B cell (primary cell): ENCODE data around the gene GRK5. TPM values are rescaled to one million over a fixed set of nuclear protein-coding genes. Genes with fewer than 3 reads are reported as not detected.
A peak's percentile ranks its signal among the peaks of the same experiment; 100 is the strongest.

Experiments used
- ATAC-seq: fragments of 200-7000 bp; cut with Tn5 transposase; one replicate; pipeline ENCODE4 v1.10.0; 2021; ENCODE audit warnings: low read depth, mild to moderate bottlenecking, moderate number of reproducible peaks, moderate library complexity
- CTCF ChIA-PET: fragments of 350-600 bp; sonication (Branson Sonifier 250); formaldehyde crosslinking; loops from one replicate; lab custom pipeline; 2021; ENCODE audit warnings: antibody characterized with exemption, inconsistent platforms; lab: Charles Lee
- POLR2A ChIA-PET: fragments of 350-600 bp; sonication (Branson Sonifier 250); formaldehyde crosslinking; loops from one replicate; lab custom pipeline; 2021; ENCODE audit warnings: antibody characterized with exemption; lab: Charles Lee
- DNase-seq: peaks from one replicate; pipeline ENCODE4 v3.0.0; 2013
- H2AFZ ChIP-seq: 2 replicates; pipeline ENCODE4 v1.6.1; 2012; ENCODE audit warnings: mild to moderate bottlenecking, low read depth, low read length; ENCODE audit not compliant: insufficient read depth, poor library complexity, severe bottlenecking
- H3K27ac ChIP-seq, 2 donors: 1 replicate in 1 of 2; 2 replicates in 1 of 2; pipeline ENCODE4 v1.5.1; 2012 to 2013; ENCODE audit warnings: low read length in 2 of 2, mild to moderate bottlenecking in 2 of 2, moderate library complexity in 1 of 2
- H3K27me3 ChIP-seq, 4 experiments: fragments of 200-600 bp in 1 of 4; sonication (generic) in 1 of 4; replicated peaks in 1 of 4; 1 replicate in 2 of 4; 2 replicates in 2 of 4; pipeline versions ENCODE4 v1.6.1 to v1.7.0; 2013 to 2016; ENCODE audit warnings: low read length in 3 of 4, mild to moderate bottlenecking in 2 of 4, mixed read lengths in 1 of 4, moderate library complexity in 1 of 4; ENCODE audit not compliant: insufficient read depth in 4 of 4, control insufficient read depth in 3 of 4; ENCODE audit errors: control extremely low read depth in 1 of 4
- H3K36me3 ChIP-seq, 2 experiments: replicated peaks in 1 of 2; 1 replicate in 1 of 2; 2 replicates in 1 of 2; pipeline versions ENCODE4 v1.6.1 to v1.7.1; 2013; ENCODE audit warnings: low read length in 1 of 2; ENCODE audit not compliant: insufficient read depth in 2 of 2, control insufficient read depth in 1 of 2; ENCODE audit errors: control extremely low read depth in 1 of 2, extremely low read depth in 1 of 2
- H3K4me1 ChIP-seq, 2 donors: fragments of 200-600 bp in 1 of 2; sonication (generic) in 1 of 2; 1 replicate in 1 of 2; 2 replicates in 1 of 2; pipeline versions ENCODE4 v1.5.1 to v1.6.1; 2013 to 2017; ENCODE audit warnings: low read length in 2 of 2; ENCODE audit not compliant: control insufficient read depth in 2 of 2, insufficient read depth in 2 of 2
- H3K4me2 ChIP-seq: replicated peaks from 2 replicates; pipeline ENCODE3; 2012; ENCODE audit warnings: mild to moderate bottlenecking, low read depth, low read length; ENCODE audit not compliant: poor library complexity, severe bottlenecking
- H3K4me3 ChIP-seq, 5 experiments: fragments of 200-600 bp in 1 of 5; sonication (generic) in 1 of 5; 1 replicate in 3 of 5; 2 replicates in 2 of 5; pipeline versions ENCODE4 v1.5.1 to v1.7.0; 2011 to 2016; ENCODE audit warnings: low read length in 4 of 5, mild to moderate bottlenecking in 4 of 5, low read depth in 2 of 5, control low read depth in 1 of 5, moderate library complexity in 1 of 5; ENCODE audit not compliant: insufficient read depth in 1 of 5; ENCODE audit errors: control extremely low read depth in 1 of 5, extremely low read depth in 1 of 5
- H3K79me2 ChIP-seq: fragments of 200-600 bp; sonication (generic); one replicate; pipeline ENCODE4 v1.6.0; 2016; ENCODE audit warnings: low read length; ENCODE audit not compliant: control insufficient read depth, insufficient read depth
- H3K9ac ChIP-seq: fragments of 200-600 bp; sonication (generic); 2 replicates; pipeline ENCODE4 v1.6.1; 2017; ENCODE audit warnings: mild to moderate bottlenecking, low read length, moderate library complexity
- H3K9me3 ChIP-seq, 3 donors: one replicate each; pipeline versions ENCODE4 v1.6.1 to v1.7.1; 2013; ENCODE audit warnings: low read length in 2 of 3; ENCODE audit not compliant: control insufficient read depth in 2 of 3, insufficient read depth in 1 of 3; ENCODE audit errors: control extremely low read depth in 1 of 3
- H4K20me1 ChIP-seq: 2 replicates; pipeline ENCODE4 v1.6.0; 2012; ENCODE audit warnings: mild to moderate bottlenecking, low read length; ENCODE audit not compliant: insufficient read depth, control insufficient read depth, poor library complexity, severe bottlenecking
- H3K27ac Mint-ChIP-seq: one replicate; pipeline ENCODE4 v1.8.0; 2021; ENCODE audit warnings: mixed read lengths
- H3K27me3 Mint-ChIP-seq: one replicate; pipeline ENCODE4 v1.8.0; 2021; ENCODE audit warnings: mixed read lengths
- H3K4me1 Mint-ChIP-seq: one replicate; pipeline ENCODE4 v1.8.0; 2021; ENCODE audit warnings: mixed read lengths
- H3K4me3 Mint-ChIP-seq: one replicate; pipeline ENCODE4 v1.8.0; 2021; ENCODE audit warnings: mixed read lengths
- H3K9me3 Mint-ChIP-seq: one replicate; pipeline ENCODE4 v1.8.0; 2022; ENCODE audit warnings: mixed read lengths; ENCODE audit not compliant: insufficient read depth
- CTCF ChIP-seq: fragments of 200-600 bp; IDR thresholded peaks from one replicate; pipeline ENCODE4 v1.8.0; 2022; ENCODE audit warnings: antibody characterized with exemption, mild to moderate bottlenecking
- EZH2 ChIP-seq: IDR thresholded peaks from 2 replicates; pipeline ENCODE4 v1.6.1; 2012; ENCODE audit warnings: borderline replicate concordance, low read depth, mild to moderate bottlenecking, moderate library complexity, low read length; ENCODE audit not compliant: insufficient read depth, poor library complexity, severe bottlenecking
- WGBS: methylation state at CpG from one replicate; pipeline ENCODE4 v1.1.5; 2013; ENCODE audit warnings: missing lambda C conversion rate; ENCODE audit not compliant: insufficient coverage; 5-methylcytosine and 5-hydroxymethylcytosine counted together
- intact Hi-C: fragments of 100-400 bp; cut with micrococcal nuclease; formaldehyde crosslinking; loops from one replicate; pipeline ENCODE4 v1.10.0; 2022
- polyA plus RNA-seq: library from polyadenylated mRNA; depleted of rRNA; stranded (reverse); fragments of >200 nt; gene quantifications from 2 replicates; pipeline ENCODE4 v1.2.3, GENCODE V29; 2012
- total RNA-seq, 2 donors: library from RNA; stranded (reverse); fragments of 120-200 nt in 1 of 2; gene quantifications; 1 replicate in 1 of 2; 2 replicates in 1 of 2; pipeline versions ENCODE4 v1.2.3 to v1.2.4, GENCODE V29; 2013 to 2022

GRK5 gene
- total and polyA plus RNA-seq, 2 donors (not counting 1 experiment from before 2014, with no cell fraction given), result 21.9 to 54.8 TPM

- Histone ChIP-seq H3K9ac (no peak overlapping the region), H3K36me3 (no peaks in the 10 kb centered on the region), H3K27ac (peak overlapping the region; percentile 99), H2AFZ (no peak overlapping the region), H3K4me1 (peaks cover 92 to 97% of the 10 kb centered on the region in 2 donors), H3K27me3 (no peaks in the 10 kb centered on the region), H4K20me1 (no peaks in the 10 kb centered on the region), H3K4me2 (peak overlapping the region; percentile 86), H3K4me3 (no peak overlapping the region), H3K79me2 (peaks cover 88% of the 10 kb centered on the region), H3K9me3 (peaks cover 0 to 6% (median 0%) of the 10 kb centered on the region in 3 donors)
- ChIA-PET CTCF (interaction anchor here (2.1 to 7.0 kb wide), 2 partner anchors 33 to 96 kb away, joined by 5 to 118 read pairs; partner anchors contain the start of gene GRK5), POLR2A (interaction anchor here (0.8 to 4.3 kb wide), 2 partner anchors 11 to 97 kb away, joined by 4 to 32 read pairs; partner anchors contain the start of gene GRK5)
- intact Hi-C loops, result loop anchor here (10.0 kb wide), 1 partner anchor 219 kb away; the partner anchor contains the start of gene EIF3A
- TF ChIP-seq CTCF (no peak), EZH2 (no peak)
- no peak for DNase-seq
- peak overlapping the region; percentile 10 for H3K4me3 Mint-ChIP-seq
- peak overlapping the region; percentile 76 for H3K27ac Mint-ChIP-seq
- H3K27me3 Mint-ChIP-seq, result no peaks in the 10 kb centered on the region
- H3K4me1 Mint-ChIP-seq, result peaks cover 93% of the 10 kb centered on the region
- 95% methylated on average over 3 of the region's 3 CpGs for WGBS
- ATAC-seq, result no peak
- no peaks in the 10 kb centered on the region for H3K9me3 Mint-ChIP-seq
Observed at GRCh38 chr10:119303886-119304285, 96.5 kb downstream of the GRK5 start.

- Histone ChIP-seq H3K27ac (peak overlapping the region; percentile 99), H3K4me3 (no peak overlapping the region)
Observed at GRCh38 chr10:119304541-119304940, 97.2 kb downstream of the GRK5 start.

More at GRCh38 chr10:119304541-119304940, 97.2 kb downstream of the GRK5 start:
- Histone ChIP-seq H3K4me1 (peaks cover 96 to 100% of the 10 kb centered on the region in 2 donors), H3K9me3 (peaks cover 0 to 6% (median 0%) of the 10 kb centered on the region in 3 donors), H3K36me3 (no peaks in the 10 kb centered on the region), H3K79me2 (peaks cover 90% of the 10 kb centered on the region), H3K9ac (peak overlapping the region; percentile 70), H4K20me1 (no peaks in the 10 kb centered on the region), H3K27me3 (no peaks in the 10 kb centered on the region), H3K4me2 (peak overlapping the region; percentile 86), H2AFZ (no peak overlapping the region)
- intact Hi-C loops, result loop anchor here (10.0 kb wide), 1 partner anchor 220 kb away; the partner anchor contains the start of gene EIF3A
- ChIA-PET POLR2A (interaction anchor here (0.6 to 4.3 kb wide), 3 partner anchors 33 to 98 kb away, joined by 3 to 32 read pairs (median 3); partner anchors contain the start of gene GRK5), CTCF (interaction anchor here (0.8 to 7.0 kb wide), 5 partner anchors 8 to 112 kb away, joined by 3 to 118 read pairs (median 5); partner anchors contain the start of gene GRK5)
- 87% methylated on average over 4 of the region's 8 CpGs for WGBS
- Mint-ChIP-seq H3K27me3 (no peaks in the 10 kb centered on the region), H3K4me1 (peaks cover 95% of the 10 kb centered on the region), H3K9me3 (no peaks in the 10 kb centered on the region), H3K27ac (peak overlapping the region; percentile 99), H3K4me3 (peak overlapping the region; percentile 87)
- TF ChIP-seq CTCF, result no peak
- no peak for TF ChIP-seq EZH2
- ATAC-seq (no peak), DNase-seq (no peak)
